CD4-positive, alpha-beta T cell (primary cell): ENCODE results near the gene COL23A1. TPM values are rescaled to one million over a fixed set of nuclear protein-coding genes. Genes with fewer than 3 reads are reported as not detected.

ENCODE experiments used
- ATAC-seq: fragments of 200-7000 bp; cut with Tn5 transposase; one replicate; pipeline ENCODE4 v1.10.0; 2022; ENCODE audit warnings: mild to moderate bottlenecking; ENCODE audit not compliant: poor library complexity
- CTCF ChIA-PET: fragments of 350-600 bp; sonication (Branson Sonifier 250); formaldehyde crosslinking; loops from one replicate; lab custom pipeline; 2021; ENCODE audit warnings: antibody characterized with exemption, inconsistent platforms; lab: Charles Lee
- POLR2A ChIA-PET: fragments of 350-600 bp; sonication (Branson Sonifier 250); formaldehyde crosslinking; loops from one replicate; lab custom pipeline; 2021; ENCODE audit warnings: antibody characterized with exemption, inconsistent platforms; lab: Charles Lee
- DNase-seq, 14 experiments: peaks; one replicate each; pipeline ENCODE4 v3.0.0-alpha.2; 2013 to 2020; ENCODE audit warnings: mixed read lengths in 2 of 14
- H3K27ac ChIP-seq, 2 donors: one replicate each; pipeline versions ENCODE4 v1.5.1 to v1.7.0; 2013; ENCODE audit warnings: low read length in 2 of 2, low read depth in 1 of 2, mild to moderate bottlenecking in 1 of 2
- H3K27me3 ChIP-seq, 2 experiments: 1 replicate in 1 of 2; 2 replicates in 1 of 2; pipeline versions ENCODE4 v1.6.1 to v1.7.0; 2013; ENCODE audit warnings: low read length in 2 of 2, control low read depth in 1 of 2, mild to moderate bottlenecking in 1 of 2, moderate library complexity in 1 of 2; ENCODE audit not compliant: insufficient read depth in 2 of 2, control insufficient read depth in 1 of 2
- H3K36me3 ChIP-seq: one replicate; pipeline ENCODE4 v1.6.1; 2013; ENCODE audit warnings: low read length, control low read depth; ENCODE audit not compliant: insufficient read depth
- H3K4me1 ChIP-seq: one replicate; pipeline ENCODE4 v1.6.1; 2013; ENCODE audit warnings: low read length, control low read depth; ENCODE audit not compliant: insufficient read depth
- H3K4me3 ChIP-seq: one replicate; pipeline ENCODE4 v1.5.1; 2013; ENCODE audit warnings: mild to moderate bottlenecking, low read length, moderate library complexity
- H3K9me3 ChIP-seq, 2 experiments: 1 replicate in 1 of 2; 2 replicates in 1 of 2; pipeline versions ENCODE4 v1.6.1 to v1.7.0; 2013; ENCODE audit warnings: low read length in 2 of 2, mild to moderate bottlenecking in 2 of 2, control low read depth in 1 of 2, moderate library complexity in 1 of 2; ENCODE audit not compliant: control insufficient read depth in 1 of 2, insufficient read depth in 1 of 2
- H3K27ac Mint-ChIP-seq: one replicate; pipeline ENCODE4 v1.8.0; 2020; ENCODE audit warnings: mixed read lengths
- H3K27me3 Mint-ChIP-seq: one replicate; pipeline ENCODE4 v1.8.0; 2021; ENCODE audit warnings: mixed read lengths
- H3K36me3 Mint-ChIP-seq: one replicate; pipeline ENCODE4 v1.8.0; 2021; ENCODE audit warnings: low read depth, mixed read lengths
- H3K4me1 Mint-ChIP-seq: one replicate; pipeline ENCODE4 v1.8.0; 2021; ENCODE audit warnings: low read depth, mixed read lengths
- H3K4me3 Mint-ChIP-seq: one replicate; pipeline ENCODE4 v1.8.0; 2020; ENCODE audit warnings: mild to moderate bottlenecking, mixed read lengths
- H3K9me3 Mint-ChIP-seq: one replicate; pipeline ENCODE4 v1.8.0; 2020; ENCODE audit warnings: mixed read lengths
- intact Hi-C, 2 experiments: fragments of 100-400 bp; cut with DNase I in 1 of 2; cut with micrococcal nuclease in 1 of 2; formaldehyde crosslinking; loops; one replicate each; pipeline versions ENCODE4 v1.15.1 to v1.9.0; 2023 to 2025; cut with DNase I, micrococcal nuclease
- total RNA-seq, 174 experiments: library from RNA in 2 of 174; stranded (reverse) in 2 of 174; gene quantifications; one replicate each; pipeline ENCODE4 v1.2.3 and lab custom pipeline; 2021 to 2026
- TF ChIP-seq, protein P1 (sequence below): fragments of 200-600 bp; IDR thresholded peaks from one replicate; pipeline ENCODE4 v1.8.0; 2022; ENCODE audit warnings: antibody characterized with exemption, mild to moderate bottlenecking

COL23A1 gene
- total RNA-seq, 2 experiments from 2014 or later, result not detected

GRCh38 chr5:178602752-178603151 lies 12.6 kb upstream of the COL23A1 start:
- intact Hi-C loops, result no loop called here
- ChIA-PET POLR2A (no interaction called here), CTCF (no interaction called here)
- DNase-seq (no peak), ATAC-seq (no peak)
- H3K27ac Mint-ChIP-seq, result no peak overlapping the region
- no peaks in the 10 kb centered on the region for H3K27me3 ChIP-seq
- H3K36me3 Mint-ChIP-seq, result peaks cover 88% of the 10 kb centered on the region
- no peak overlapping the region for H3K4me3 Mint-ChIP-seq
- no peaks in the 10 kb centered on the region for H3K27me3 Mint-ChIP-seq
- H3K27ac ChIP-seq, result no peak overlapping the region
- no peaks in the 10 kb centered on the region for H3K9me3 ChIP-seq
- no peaks in the 10 kb centered on the region for H3K9me3 Mint-ChIP-seq
- TF ChIP-seq, protein P1, sequence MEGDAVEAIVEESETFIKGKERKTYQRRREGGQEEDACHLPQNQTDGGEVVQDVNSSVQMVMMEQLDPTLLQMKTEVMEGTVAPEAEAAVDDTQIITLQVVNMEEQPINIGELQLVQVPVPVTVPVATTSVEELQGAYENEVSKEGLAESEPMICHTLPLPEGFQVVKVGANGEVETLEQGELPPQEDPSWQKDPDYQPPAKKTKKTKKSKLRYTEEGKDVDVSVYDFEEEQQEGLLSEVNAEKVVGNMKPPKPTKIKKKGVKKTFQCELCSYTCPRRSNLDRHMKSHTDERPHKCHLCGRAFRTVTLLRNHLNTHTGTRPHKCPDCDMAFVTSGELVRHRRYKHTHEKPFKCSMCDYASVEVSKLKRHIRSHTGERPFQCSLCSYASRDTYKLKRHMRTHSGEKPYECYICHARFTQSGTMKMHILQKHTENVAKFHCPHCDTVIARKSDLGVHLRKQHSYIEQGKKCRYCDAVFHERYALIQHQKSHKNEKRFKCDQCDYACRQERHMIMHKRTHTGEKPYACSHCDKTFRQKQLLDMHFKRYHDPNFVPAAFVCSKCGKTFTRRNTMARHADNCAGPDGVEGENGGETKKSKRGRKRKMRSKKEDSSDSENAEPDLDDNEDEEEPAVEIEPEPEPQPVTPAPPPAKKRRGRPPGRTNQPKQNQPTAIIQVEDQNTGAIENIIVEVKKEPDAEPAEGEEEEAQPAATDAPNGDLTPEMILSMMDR, result no peak
- H3K4me1 ChIP-seq, result no peaks in the 10 kb centered on the region
- H3K36me3 ChIP-seq, result peaks cover 54% of the 10 kb centered on the region
- peaks cover 4% of the 10 kb centered on the region for H3K4me1 Mint-ChIP-seq
- H3K4me3 ChIP-seq, result no peak overlapping the region

DNA sequence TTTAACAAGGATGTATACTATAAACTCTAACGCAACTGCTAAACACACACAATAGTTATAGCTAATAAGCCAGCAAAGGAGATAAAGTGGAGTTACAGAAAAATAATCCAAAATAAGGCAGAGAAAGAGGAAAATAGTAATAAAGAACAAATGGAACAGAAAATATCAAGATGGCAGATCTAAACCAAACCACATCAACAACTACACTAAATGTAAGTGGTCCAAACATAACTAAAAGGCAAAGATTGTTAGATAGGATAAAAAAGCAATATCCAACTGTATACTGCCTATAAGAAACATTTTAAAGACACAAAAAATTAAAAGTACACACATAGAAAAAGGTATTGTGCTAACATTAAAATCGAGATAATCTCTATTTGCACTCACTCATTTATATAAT lies 5.6 kb upstream of the COL23A1 start:
- Histone ChIP-seq H3K4me1 (peaks cover 3% of the 10 kb centered on the region), H3K36me3 (peaks cover 2% of the 10 kb centered on the region), H3K27ac (no peak overlapping the region), H3K9me3 (peaks cover under 1 to 26% of the 10 kb centered on the region in 2 experiments), H3K4me3 (no peak overlapping the region), H3K27me3 (peaks cover 10 to 12% of the 10 kb centered on the region in 2 experiments)
- Mint-ChIP-seq H3K36me3 (peaks cover 46% of the 10 kb centered on the region), H3K4me1 (peaks cover 6% of the 10 kb centered on the region), H3K9me3 (peaks cover 14% of the 10 kb centered on the region), H3K4me3 (no peak overlapping the region), H3K27ac (no peak overlapping the region), H3K27me3 (peaks cover 12% of the 10 kb centered on the region)
- intact Hi-C loops, result no loop called here
- ATAC-seq (no peak), DNase-seq (no peak)
- ChIA-PET POLR2A (no interaction called here), CTCF (no interaction called here)
- TF ChIP-seq, protein P1, result no peak

DNA sequence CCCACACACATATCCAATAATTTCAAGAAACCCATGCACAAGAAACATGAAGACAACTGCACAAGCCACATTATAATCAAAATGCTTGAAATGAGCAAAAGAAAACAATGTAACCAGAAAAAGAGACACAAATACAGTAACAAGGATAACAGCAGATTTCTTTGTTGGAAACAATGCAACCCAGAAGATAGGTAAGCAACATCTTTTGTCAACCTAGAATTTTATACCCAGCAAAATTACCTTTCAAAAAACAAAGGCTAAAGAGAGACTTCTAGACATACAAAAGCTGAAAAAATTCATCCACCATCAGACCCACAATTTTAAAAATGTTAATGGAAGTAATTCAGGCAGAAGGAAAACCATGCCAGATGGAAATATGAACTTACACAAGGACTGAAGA lies 5.0 kb upstream of the COL23A1 start:
- Histone ChIP-seq H3K4me1 (peaks cover 9% of the 10 kb centered on the region), H3K4me3 (no peak overlapping the region), H3K27ac (no peak overlapping the region), H3K36me3 (peaks cover 2% of the 10 kb centered on the region), H3K27me3 (peaks cover 12 to 18% of the 10 kb centered on the region in 2 experiments), H3K9me3 (peaks cover 5 to 26% of the 10 kb centered on the region in 2 experiments)
- Mint-ChIP-seq H3K4me3 (no peak overlapping the region), H3K9me3 (peaks cover 14% of the 10 kb centered on the region), H3K36me3 (peaks cover 43% of the 10 kb centered on the region), H3K27me3 (peaks cover 16% of the 10 kb centered on the region), H3K27ac (no peak overlapping the region), H3K4me1 (peaks cover 10% of the 10 kb centered on the region)
- CTCF ChIA-PET, result no interaction called here
- DNase-seq, result no peak
- no peak for ATAC-seq
- POLR2A ChIA-PET, result no interaction called here
- intact Hi-C loops, result no loop called here
- TF ChIP-seq, protein P1, result no peak
